Esophagus (tissue), 2 donors: Measurements from ENCODE around the gene VEPH1. TPM values are rescaled to one million over a fixed set of nuclear protein-coding genes. Genes with fewer than 3 reads are reported as not detected.

Experiments used
- H3K27ac ChIP-seq, 2 donors: one replicate each; pipeline ENCODE4 v1.5.1; 2013; ENCODE audit warnings: low read depth in 2 of 2, mild to moderate bottlenecking in 2 of 2, inconsistent platforms in 1 of 2, low read length in 1 of 2, moderate library complexity in 1 of 2
- H3K27me3 ChIP-seq, 2 donors: one replicate each; pipeline ENCODE4 v1.6.1; 2013; ENCODE audit warnings: low read length in 2 of 2, control low read depth in 1 of 2, mild to moderate bottlenecking in 1 of 2; ENCODE audit not compliant: insufficient read depth in 2 of 2, control insufficient read depth in 1 of 2
- H3K36me3 ChIP-seq, 2 donors: one replicate each; pipeline ENCODE4 v1.6.1; 2013; ENCODE audit warnings: low read length in 1 of 2; ENCODE audit not compliant: control insufficient read depth in 2 of 2, insufficient read depth in 2 of 2
- H3K4me1 ChIP-seq, 2 donors: one replicate each; pipeline ENCODE4 v1.6.1; 2013; ENCODE audit warnings: low read length in 1 of 2; ENCODE audit not compliant: control insufficient read depth in 2 of 2, insufficient read depth in 2 of 2
- H3K4me3 ChIP-seq, 2 donors: one replicate each; pipeline ENCODE4 v1.5.1; 2013; ENCODE audit warnings: low read length in 2 of 2, mild to moderate bottlenecking in 2 of 2, low read depth in 1 of 2, moderate library complexity in 1 of 2
- H3K9me3 ChIP-seq, 2 donors: one replicate each; pipeline ENCODE4 v1.6.1; 2013; ENCODE audit warnings: mild to moderate bottlenecking in 2 of 2, low read depth in 1 of 2, low read length in 1 of 2, moderate library complexity in 1 of 2; ENCODE audit not compliant: control insufficient read depth in 2 of 2, insufficient read depth in 1 of 2
- WGBS, 2 donors: extraction: QIAGEN DNeasy Blood & Tissue Kit; methylation state at CpG; one replicate each; pipeline ENCODE4 v1.1.7; 2013; 5-methylcytosine and 5-hydroxymethylcytosine counted together
- polyA plus RNA-seq, 2 donors: library from polyadenylated mRNA; stranded (reverse); fragments of 200-250 nt; gene quantifications; one replicate each; pipeline ENCODE4 v1.2.3, GENCODE V29; 2013
- donor health status: healthy with polysubstance abuse.
- donor health status: Bipolar disorder and iron deficiency.

The VEPH1 gene
- polyA plus RNA-seq, 2 donors, result 0.07 to 0.08 TPM

- Histone ChIP-seq H3K36me3 (no peaks in the 10 kb centered on the region), H3K9me3 (no peaks in the 10 kb centered on the region), H3K27me3 (no peaks in the 10 kb centered on the region), H3K4me1 (no peaks in the 10 kb centered on the region), H3K4me3 (no peak overlapping the region), H3K27ac (no peak overlapping the region)
- WGBS, 2 donors, result 75 to 81% methylated on average over 3 of the region's 3 CpGs
Observed at GRCh38 chr3:157407769-157408168, 95.4 kb downstream of the VEPH1 start.

- Histone ChIP-seq H3K9me3 (no peaks in the 10 kb centered on the region), H3K4me1 (no peaks in the 10 kb centered on the region), H3K36me3 (no peaks in the 10 kb centered on the region), H3K27me3 (no peaks in the 10 kb centered on the region), H3K27ac (no peak overlapping the region), H3K4me3 (no peak overlapping the region)
- WGBS, 2 donors, result 75 to 76% methylated on average over 5 of the region's 5 CpGs
Observed at GRCh38 chr3:157406394-157406793, 96.8 kb downstream of the VEPH1 start.

GRCh38 chr3:157405457-157405856, 97.8 kb downstream of the VEPH1 start:
- H3K4me3 ChIP-seq, result no peak overlapping the region
- WGBS, 2 donors, result 78 to 84% methylated on average over 2 of the region's 2 CpGs

GRCh38 chr3:157404381-157404780, 98.8 kb downstream of the VEPH1 start:
- no peaks in the 10 kb centered on the region for H3K4me1 ChIP-seq
- H3K27ac ChIP-seq, result no peak overlapping the region
- no peaks in the 10 kb centered on the region for H3K27me3 ChIP-seq
- no peak overlapping the region for H3K4me3 ChIP-seq
- no peaks in the 10 kb centered on the region for H3K9me3 ChIP-seq
- H3K36me3 ChIP-seq, result no peaks in the 10 kb centered on the region
- 46 to 86% methylated on average over 1 of the region's 1 CpG for WGBS, 2 donors

More at GRCh38 chr3:157405457-157405856, 97.8 kb downstream of the VEPH1 start:
- no peaks in the 10 kb centered on the region for H3K27me3 ChIP-seq
- no peaks in the 10 kb centered on the region for H3K4me1 ChIP-seq
- no peaks in the 10 kb centered on the region for H3K36me3 ChIP-seq
- no peaks in the 10 kb centered on the region for H3K9me3 ChIP-seq
- H3K27ac ChIP-seq, result no peak overlapping the region

GRCh38 chr3:157398598-157398997, 104.6 kb downstream of the VEPH1 start:
- no peaks in the 10 kb centered on the region for H3K4me1 ChIP-seq
- H3K9me3 ChIP-seq, result no peaks in the 10 kb centered on the region
- no peaks in the 10 kb centered on the region for H3K36me3 ChIP-seq
- H3K27ac ChIP-seq, result no peak overlapping the region
- no peak overlapping the region for H3K4me3 ChIP-seq
- 90 to 91% methylated on average over 3 of the region's 3 CpGs for WGBS, 2 donors
- no peaks in the 10 kb centered on the region for H3K27me3 ChIP-seq

GRCh38 chr3:157394411-157394810, 108.8 kb downstream of the VEPH1 start:
- Histone ChIP-seq H3K27me3 (no peaks in the 10 kb centered on the region), H3K36me3 (no peaks in the 10 kb centered on the region), H3K27ac (no peak overlapping the region), H3K9me3 (peaks cover 0 to 5% of the 10 kb centered on the region in 2 donors), H3K4me1 (peaks cover 0 to 4% of the 10 kb centered on the region in 2 donors), H3K4me3 (no peak overlapping the region)
- WGBS, 2 donors, result 69 to 80% methylated on average over 1 of the region's 1 CpG

- Histone ChIP-seq H3K27me3 (no peaks in the 10 kb centered on the region), H3K4me1 (peaks cover 0 to 4% of the 10 kb centered on the region in 2 donors), H3K9me3 (peaks cover 0 to 5% of the 10 kb centered on the region in 2 donors), H3K27ac (no peak overlapping the region), H3K4me3 (no peak overlapping the region), H3K36me3 (no peaks in the 10 kb centered on the region)
Observed at GRCh38 chr3:157393113-157393512, 110.1 kb downstream of the VEPH1 start.

GRCh38 chr3:157392104-157392503, 111.1 kb downstream of the VEPH1 start:
- no peak overlapping the region for H3K27ac ChIP-seq
- H3K9me3 ChIP-seq, result peaks cover 0 to 5% of the 10 kb centered on the region in 2 donors
- peaks cover 0 to 4% of the 10 kb centered on the region in 2 donors for H3K4me1 ChIP-seq
- 92 to 93% methylated on average over 4 of the region's 4 CpGs for WGBS, 2 donors
- H3K4me3 ChIP-seq, result no peak overlapping the region
- H3K36me3 ChIP-seq, result no peaks in the 10 kb centered on the region
- H3K27me3 ChIP-seq, result no peaks in the 10 kb centered on the region

- Histone ChIP-seq H3K4me3 (no peak overlapping the region), H3K27me3 (no peaks in the 10 kb centered on the region), H3K9me3 (peaks cover 0 to 5% of the 10 kb centered on the region in 2 donors), H3K36me3 (no peaks in the 10 kb centered on the region), H3K27ac (no peak overlapping the region), H3K4me1 (peaks cover 0 to 4% of the 10 kb centered on the region in 2 donors)
- WGBS, 2 donors, result 62 to 89% methylated on average over 9 of the region's 9 CpGs
Observed at GRCh38 chr3:157390713-157391515, 112.3 kb downstream of the VEPH1 start.

- H3K9me3 ChIP-seq, result peaks cover 0 to 5% of the 10 kb centered on the region in 2 donors
- no peaks in the 10 kb centered on the region for H3K36me3 ChIP-seq
- H3K27ac ChIP-seq, result no peak overlapping the region
- H3K4me1 ChIP-seq, result peaks cover 0 to 4% of the 10 kb centered on the region in 2 donors
- H3K27me3 ChIP-seq, result no peaks in the 10 kb centered on the region
- H3K4me3 ChIP-seq, result no peak overlapping the region
Observed at GRCh38 chr3:157388976-157389375, 114.2 kb downstream of the VEPH1 start.
